GM21526 (cell line): ENCODE results near the gene C7.
A peak's percentile ranks its signal among the peaks of the same experiment; 100 is the strongest.
"Not testable (repeated sequence)": the region's sequence is repeated elsewhere in the genome, so short reads cannot be mapped to it uniquely, and the experiment has no call there.

Experiments
- ATAC-seq: cut with Tn5 transposase; IDR thresholded peaks from one replicate; pipeline ENCODE4 v1.9.1; 2021; ENCODE audit warnings: moderate library complexity; ENCODE audit not compliant: unreplicated experiment, low FRiP score

The C7 gene

DNA sequence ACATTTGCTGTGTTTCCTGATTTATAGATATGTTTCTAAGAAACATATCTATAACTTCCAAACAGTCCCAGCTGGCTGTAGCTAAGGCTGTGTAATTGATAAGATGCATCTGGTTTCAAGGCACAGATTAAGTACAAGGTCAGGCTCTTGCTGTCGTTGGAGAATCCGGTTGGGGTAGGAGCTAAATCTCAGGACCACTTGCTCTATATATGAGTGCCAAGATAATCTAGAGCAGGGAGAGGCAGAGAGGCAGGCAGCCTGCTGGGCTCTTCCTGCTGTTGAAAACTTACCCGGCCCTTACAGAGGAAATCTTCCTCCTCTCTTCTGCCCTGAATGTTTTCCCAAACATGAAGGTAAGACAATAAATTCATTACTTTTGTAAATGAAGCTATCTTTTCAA is at the start of gene C7:
Gene C7 (plus strand): TSS at position 234 of the 400 bp plus-strand sequence. CDS start 114 bp downstream, at position 348.
- ATAC-seq = no peak

DNA sequence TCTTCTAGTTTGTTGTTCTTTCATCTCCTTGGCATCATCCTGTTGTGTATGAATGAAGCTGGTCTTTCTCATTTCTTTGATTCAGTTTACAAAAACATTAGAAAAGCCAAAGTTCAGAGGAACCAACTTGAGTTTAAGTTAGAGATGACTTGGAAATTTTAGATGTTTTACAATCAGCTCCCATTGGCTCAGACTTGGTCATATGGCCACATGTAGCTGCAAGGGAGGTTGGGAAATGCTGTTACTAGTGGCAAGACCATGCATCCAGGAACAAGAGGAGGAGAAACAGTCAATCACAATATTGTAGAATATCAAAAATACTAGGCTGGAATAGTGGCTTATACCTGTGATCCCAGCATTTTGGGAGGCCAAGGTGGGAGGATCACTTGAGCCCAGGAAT is 48.6 kb upstream of the C7 start:
- ATAC-seq = no peak

DNA sequence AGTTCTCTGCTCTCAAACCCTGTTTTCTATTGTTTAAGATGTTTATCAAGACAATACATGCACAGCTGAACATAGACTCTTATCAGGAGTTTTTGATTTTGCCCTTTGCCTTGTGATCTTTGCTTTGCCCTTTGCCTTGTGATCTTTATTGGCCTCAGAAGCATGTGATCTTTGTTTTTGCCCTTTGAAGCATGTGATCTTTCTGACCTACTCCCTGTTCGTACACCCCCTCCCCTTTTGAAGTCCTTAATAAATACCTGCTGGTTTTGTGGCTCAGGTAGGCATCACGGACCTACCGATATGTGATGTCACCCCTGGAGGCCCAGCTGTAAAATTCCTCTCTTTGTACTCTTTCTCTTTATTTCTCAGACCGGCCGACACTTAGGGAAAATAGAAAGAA is 44.3 kb upstream of the C7 start:
- ATAC-seq = not testable (repeated sequence)

DNA sequence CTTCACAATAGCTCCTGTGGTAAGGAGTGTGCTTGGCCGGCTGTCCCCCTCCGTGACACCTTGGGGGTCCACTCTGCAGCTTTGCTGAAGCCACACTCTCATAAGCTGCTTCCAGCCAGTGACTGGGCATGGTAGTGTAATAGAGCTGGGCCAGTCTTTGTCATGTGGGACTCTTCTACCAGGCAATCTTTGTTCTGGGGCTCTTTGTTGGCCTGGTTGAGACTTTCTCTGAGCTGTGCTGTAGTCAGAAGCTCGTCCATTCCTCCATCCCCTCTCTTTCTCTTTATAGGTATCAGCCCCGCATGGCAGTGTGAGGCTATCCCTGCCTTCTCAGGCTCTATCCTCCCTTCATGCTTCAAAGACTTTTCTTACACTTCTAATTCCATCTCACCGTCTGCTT is 42.5 kb upstream of the C7 start:
- no peak for ATAC-seq

DNA sequence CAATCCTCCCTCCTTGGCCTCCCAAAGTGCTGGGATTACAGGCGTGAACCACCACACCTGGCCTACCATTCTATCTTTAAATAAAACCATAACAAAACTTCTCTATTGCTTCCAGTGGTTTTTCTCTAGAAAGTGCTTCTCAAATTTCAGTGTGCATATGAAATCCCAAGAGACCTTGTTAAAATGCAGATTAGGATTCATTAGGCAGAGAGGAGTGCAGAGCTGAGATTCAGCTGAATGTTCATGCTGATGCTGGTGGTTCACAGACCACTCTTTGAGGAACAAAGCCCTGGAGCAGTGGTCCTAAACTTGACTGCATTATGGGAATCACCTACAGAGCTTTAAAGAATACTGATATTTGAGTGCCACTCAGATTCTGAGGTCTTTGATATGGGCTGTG is 39.9 kb upstream of the C7 start:
- ATAC-seq = no peak

DNA sequence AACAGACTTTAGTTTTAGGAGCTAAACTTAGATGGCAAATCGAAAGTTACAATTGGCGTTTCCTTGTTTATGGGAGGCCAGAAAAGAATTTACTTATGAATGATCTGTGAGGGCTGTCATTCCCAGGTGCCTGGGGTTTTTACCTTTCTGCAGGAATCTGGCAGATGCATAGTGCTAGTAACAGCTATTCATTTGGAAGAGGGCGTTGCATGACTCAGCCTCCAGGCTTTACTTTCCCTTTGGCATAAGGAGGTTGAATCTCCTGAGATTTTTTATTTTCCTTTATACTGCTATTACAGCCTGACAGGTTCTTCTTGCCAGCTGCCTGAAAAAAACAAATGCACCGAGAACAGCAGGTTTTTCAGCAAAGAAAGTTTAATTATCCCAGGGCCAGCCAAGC is 38.1 kb upstream of the C7 start:
- ATAC-seq = no peak

DNA sequence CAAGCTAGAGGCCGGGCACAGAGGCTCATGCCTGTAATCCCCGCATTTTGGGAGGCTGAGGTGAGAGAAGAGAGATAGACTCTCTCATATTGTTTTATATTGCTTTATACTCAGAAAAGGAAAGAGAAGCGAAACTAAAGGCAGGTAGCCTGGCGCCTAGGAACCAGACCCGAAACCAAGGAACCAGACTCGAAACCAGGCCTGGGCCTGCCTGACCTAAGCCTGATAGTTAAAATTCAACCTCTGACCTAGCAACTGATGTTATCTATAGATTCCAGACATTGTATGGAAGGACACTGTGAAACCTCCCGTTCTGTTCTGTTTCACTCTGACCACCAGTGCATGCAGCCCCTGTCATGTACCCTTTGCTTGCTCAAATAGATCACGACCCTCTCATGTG is 37.0 kb upstream of the C7 start:
- not testable (repeated sequence) for ATAC-seq

DNA sequence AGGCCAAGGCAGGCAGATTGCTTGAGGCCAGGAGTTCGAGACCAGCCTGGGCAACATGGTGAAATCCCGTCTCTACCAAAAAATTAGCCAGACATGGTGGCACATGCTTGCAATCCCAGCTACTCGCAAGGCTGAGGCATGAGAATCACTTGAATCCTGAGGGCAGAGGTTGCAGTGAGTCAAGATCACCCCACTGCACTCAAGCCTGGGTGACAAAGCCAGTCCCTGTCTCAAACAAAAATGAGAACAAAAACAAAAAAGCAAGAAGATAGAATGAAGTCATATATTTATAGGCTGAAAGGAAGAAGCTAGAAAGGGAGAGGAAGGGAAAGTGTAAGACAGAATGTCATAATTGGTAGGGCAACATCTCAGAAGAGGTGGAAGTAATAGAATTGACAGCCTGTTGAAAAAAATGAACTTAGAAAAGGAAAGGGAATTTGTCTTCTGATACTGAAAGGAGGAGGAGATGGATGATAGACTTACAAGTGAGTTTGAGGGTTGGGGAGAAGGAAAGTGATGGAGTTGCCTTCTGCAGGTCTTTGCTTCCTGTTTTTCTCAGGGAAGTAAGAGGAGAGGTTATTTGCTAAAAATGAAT is 35.9 kb upstream of the C7 start:
- ATAC-seq = no peak

DNA sequence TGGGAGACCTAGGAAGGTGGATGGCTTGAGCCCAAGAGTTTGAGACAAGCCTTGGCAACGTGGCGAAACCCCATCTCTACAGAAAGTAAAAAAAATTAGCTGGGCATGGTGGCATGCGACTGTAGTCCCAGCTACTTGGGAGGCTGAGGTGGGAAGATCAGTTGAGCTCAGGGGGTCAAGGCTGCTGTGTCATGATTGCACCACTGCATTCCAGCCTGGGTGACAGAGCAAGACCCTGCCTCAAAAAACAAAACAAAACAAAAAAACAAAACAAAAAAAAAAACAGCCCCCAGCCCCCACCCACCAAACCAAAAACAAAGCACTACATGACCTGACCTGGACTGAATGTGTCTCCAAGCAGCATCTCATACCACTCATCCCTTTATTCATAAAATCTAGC is 33.3 kb upstream of the C7 start:
- ATAC-seq = no peak

DNA sequence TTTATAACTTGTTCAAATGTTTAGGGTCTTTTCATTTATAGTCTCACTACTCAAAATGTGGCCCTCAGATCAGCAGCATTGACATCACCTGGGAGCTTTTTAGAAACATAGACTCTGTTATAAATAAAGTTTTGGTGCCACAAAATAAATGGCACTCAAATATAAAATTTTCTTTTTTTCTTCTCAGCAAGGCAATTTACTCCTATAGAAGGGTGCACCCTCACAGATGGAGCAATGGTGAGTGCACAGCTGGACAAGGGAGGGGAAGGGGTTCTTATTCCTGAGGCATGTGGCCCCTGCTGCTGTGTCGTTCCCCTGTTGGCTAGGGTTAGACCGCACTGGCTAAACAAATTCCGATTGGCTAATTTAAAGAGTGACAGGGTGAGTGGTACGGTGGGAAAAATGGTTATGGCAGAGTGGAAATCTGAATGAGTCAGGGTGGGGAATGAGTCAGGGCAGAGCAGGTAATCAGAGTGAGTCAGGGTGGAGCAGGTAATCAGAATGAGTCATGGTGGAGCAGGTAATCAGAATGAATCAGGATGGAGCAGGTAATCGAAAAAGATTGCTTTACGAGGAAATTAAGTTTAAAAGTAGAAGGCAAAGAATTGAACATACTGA is 31.8 kb upstream of the C7 start:
- ATAC-seq = no peak

DNA sequence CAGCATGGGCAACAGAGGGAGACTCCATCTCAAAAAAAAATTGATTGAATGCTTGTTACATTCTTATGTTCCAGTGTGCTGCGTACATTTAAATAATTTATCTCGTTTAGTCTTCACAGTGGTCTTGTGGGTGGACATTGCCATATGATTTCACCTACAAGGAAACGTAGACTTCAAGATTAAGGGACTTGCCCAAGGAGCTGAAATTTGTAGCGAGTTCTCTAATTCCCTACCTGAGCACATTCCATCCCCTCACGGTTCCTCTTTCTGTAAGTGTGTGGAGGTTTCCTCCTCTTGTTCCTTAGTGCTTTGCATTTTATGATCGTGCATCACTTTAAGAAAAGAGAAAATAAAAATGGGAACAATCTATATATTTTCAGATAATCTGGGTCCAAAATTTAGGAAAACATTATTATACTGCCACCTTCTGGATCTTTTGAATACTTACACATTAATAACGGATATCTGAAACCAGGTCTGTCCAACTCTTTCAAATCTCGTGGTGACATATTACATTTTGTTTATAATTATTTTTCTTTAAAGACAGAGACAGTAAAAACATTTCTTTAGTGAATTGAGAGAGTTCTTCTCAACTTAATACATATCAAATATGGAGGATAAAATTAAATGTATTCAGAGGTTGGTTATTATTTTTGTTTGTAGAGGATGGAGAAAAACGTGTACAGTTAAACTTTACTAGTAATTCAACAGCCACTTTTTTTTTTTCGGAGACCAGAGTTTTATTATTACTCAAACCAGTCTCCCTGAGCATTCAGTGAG is 29.9 kb upstream of the C7 start:
- no peak for ATAC-seq

DNA sequence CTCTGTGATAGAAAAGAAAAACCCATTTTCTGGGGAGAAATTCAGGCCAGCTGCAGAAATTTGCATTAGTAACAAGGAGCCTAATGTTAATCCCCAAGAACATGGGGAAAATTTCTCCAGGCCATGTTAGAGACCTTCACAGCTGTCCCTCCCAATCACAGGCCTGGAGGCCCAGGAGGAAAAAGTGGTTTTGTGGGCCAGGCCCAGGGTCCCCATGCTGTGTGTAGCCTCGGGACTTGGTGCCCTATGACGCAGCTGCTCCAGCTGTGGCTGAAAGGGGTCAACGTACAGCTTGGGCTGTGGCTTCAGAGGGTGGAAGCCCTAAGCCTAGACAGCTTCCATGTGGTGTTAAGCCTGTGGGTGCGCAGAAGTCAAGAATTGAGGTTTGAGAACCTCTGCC is 27.0 kb upstream of the C7 start:
- no peak for ATAC-seq

DNA sequence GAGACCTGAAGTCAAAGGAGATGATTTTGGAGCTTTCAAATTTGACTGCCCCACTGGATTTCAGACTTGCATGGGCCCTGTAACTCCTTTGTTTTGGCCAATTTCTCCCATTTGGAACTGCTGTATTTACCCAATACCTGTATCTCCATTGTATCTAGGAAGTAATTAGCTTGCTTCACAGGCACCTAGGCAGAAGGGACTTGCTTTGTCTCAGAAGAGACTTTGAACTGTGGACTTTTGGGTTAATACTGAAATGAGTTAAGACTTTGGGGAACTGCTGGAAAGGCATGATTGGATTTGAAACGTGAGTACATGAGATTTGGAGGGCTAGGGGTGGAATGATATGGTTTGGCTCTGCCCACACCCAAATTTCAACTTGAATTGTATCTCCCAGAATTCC is 26.2 kb upstream of the C7 start:
- not testable (repeated sequence) for ATAC-seq

DNA sequence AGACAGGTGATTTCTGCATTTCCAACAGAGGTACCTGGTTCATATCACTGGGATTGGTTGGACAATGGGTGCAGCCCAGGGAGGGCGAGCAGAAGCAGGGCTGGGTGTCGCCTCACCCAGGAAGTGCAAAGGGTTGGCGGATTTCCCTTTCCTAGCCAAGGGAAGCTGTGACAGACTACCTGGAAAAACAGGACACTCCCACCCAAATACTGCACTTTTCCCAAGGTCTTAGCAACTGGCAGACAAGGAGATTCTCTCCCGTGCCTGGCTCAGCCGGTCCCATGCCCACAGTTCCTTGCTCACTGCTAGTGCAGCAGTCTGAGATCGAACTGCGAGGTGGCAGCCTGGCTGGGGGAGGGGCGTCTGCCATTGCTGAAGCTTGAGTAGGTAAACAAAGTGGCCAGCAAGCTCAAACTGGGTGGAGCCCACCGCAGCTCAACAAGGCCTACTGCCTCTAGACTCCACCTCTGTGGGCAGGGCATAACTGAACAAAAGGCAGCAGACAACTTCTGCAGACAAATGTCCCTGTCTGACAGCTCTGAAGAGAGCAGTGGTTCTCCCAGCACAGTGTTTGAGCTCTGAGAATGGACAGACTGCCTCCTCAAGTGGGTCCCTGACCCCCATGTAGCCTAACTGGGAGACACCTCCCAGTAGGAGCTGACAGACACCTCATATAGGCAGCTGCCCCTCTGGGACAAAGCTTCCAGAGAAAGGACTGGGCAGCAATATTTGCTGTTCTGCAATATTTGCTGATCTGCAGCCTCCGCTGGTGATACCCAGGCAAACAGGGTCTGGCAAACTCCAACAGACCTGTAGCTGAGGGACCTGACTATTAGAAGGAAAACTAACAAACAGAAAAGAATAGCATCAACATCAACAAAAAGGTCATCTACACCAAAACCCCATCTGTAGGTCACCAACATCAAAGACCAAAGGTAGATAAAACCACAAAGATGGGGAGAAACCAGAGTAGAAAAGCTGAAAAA is 13.6 kb upstream of the C7 start:
- not testable (repeated sequence) for ATAC-seq

DNA sequence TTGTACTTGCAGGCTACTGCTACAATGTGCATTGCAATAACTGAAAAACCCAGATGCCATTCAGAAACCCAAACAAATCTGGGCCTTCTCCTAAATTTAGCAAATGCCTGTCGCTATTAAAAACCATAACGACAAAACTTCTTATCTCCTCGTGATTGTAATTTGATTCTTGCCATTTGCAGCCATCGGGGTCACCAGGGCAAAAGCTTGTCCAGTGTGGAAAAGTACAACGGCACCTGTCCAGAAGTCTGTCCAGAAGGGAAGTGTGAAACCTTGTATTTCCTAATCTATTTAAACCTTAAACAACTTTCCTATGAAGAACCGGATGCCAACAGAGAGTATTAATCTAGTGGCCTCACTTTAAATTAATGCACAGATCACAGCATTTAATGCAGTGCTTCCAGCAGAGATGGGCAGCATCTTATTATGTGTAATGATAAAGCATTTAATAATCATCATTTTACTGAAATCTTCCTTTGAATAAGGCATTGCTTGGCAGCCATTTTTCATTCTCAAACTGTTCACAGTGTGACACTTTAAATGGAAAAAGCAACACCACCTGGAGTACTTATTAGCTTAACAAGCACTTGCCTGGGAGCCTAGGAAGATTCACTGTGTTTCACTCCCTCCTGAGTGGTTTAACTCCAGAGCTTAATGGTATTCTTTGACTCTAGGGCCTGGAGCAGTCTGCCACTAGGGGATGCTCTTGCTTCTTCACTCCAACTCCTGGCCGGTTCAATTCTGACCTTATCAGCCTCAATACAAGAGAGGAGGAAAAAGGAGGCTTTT is 4.9 kb upstream of the C7 start:
- peak; percentile 94 for ATAC-seq

DNA sequence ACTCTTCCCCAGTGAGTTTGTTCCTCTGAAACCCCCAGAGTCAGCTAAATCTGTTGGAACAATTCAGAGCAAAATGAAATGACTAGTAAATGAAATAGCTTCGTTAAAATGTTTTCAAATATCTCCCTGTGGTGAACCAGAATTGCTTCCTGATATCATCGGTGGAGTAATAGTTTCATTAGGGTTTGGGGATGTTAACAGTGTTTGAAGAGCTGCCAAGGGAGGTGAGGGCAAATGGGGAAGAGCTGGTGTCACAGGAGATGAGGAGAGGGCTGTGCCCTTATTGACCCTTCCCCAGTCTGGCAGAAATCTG is 4.3 kb upstream of the C7 start:
- no peak for ATAC-seq

DNA sequence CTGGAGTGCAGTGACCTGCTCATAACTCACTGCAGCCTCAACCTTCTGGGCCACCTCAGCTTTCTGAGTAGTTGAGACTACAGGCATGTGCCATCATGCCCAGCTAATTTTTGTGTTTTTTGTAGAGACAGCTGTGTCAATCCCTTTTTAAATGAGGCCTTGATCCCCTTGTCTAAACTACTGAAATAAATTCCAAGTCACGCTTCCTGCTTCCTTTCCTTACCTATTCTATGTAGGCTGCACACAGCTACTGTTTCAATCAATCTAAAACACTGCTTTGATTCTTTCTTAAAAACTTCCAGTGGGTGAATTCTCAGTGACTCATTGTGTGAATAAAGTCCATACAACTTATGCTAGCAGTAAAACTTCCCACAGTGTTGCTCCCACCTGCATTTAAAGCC is 2.9 kb upstream of the C7 start:
- ATAC-seq = no peak

DNA sequence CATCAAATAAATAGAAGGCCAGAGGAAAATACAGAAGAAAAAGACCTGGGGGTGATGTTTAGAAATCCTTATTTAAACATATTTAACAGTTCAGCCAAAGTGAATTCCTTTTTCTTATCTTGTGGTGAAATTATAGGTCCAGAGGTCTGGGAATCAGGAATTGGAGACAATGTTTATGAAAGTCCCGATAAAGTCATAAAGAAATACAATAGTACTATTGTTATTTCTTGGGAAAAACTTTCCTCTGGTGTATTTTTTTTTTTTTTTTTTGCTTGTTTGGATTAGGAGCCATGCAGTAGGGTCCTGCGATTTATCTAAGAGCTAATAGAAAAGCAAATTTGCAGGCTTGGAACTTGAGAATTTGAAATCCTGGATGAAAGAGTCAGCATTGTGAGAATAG is 426 bp downstream of the C7 start:
- no peak for ATAC-seq

DNA sequence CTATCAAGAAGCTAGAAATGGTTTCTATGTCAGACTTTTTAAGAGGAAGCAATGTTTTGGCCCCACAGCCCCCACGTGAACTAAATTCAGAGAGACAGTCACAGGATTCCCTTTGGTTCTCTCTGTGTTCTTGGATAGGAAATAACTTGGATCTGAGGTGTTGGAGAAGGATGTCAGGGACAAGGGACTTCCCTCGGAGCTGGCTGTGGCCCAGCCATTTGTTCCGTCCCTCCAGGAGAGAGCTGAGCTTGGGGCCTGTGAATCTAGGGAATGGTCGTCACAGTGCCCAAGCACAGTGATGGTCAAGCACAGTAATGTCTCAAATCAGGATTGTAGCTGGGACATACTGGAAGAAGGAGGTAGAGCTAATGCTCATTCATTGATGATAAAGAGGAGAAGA is 2.0 kb downstream of the C7 start:
- ATAC-seq = no peak

DNA sequence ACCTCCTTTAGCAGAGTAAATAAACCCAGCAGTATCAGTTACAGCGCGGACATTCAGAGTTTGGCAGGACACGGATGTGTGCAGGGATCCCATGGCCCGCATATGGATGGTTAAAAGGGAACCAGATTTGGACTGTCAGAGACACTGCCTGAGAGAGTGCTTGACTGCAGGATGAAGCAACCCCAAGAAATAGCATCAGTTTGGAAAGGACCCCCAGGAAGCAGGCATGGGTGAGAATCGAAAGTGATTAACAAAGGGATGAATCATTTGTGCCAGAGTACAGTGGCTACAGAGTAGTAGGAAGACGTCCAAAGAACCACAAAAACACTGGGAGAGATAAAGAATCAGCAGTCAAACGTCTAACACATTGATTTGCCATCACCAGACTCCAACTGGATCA is 5.5 kb downstream of the C7 start:
- no peak for ATAC-seq
